Activated effector memory CD4-positive, alpha-beta T cell treated with anti-CD3 and anti-CD28 coated beads, Interleukin-2, amount 50 U/mL, for 16 hours (primary cell): ENCODE results near the gene RAB40B.
"Not testable (repeated sequence)": the region's sequence is repeated elsewhere in the genome, so short reads cannot be mapped to it uniquely, and the experiment has no call there.

Experiments
- DNase-seq: peaks from one replicate; pipeline ENCODE4 v3.0.0-alpha.2; 2020

Gene RAB40B

GRCh38 chr17:82698065-82698973 is at the start of gene RAB40B:
Gene RAB40B, minus strand, starts transcription at chr17:82698698. Its CDS starts 102 bp downstream, at chr17:82698596.
- peak; percentile 99 for DNase-seq

- DNase-seq, result no peak
Observed at GRCh38 chr17:82745524-82745923, 47.0 kb upstream of the RAB40B start.

- not testable (repeated sequence) for DNase-seq
Observed at GRCh38 chr17:82744736-82745135, 46.2 kb upstream of the RAB40B start.

- no peak for DNase-seq
Observed at GRCh38 chr17:82743344-82744219, 45.1 kb upstream of the RAB40B start.

- no peak for DNase-seq
Observed at GRCh38 chr17:82740906-82741759, 42.6 kb upstream of the RAB40B start.

- DNase-seq, result no peak
Observed at GRCh38 chr17:82737967-82738877, 39.7 kb upstream of the RAB40B start.

GRCh38 chr17:82736511-82737185 is 38.1 kb upstream of the RAB40B start:
- no peak for DNase-seq

- DNase-seq, result peak; percentile 75
Observed at GRCh38 chr17:82734987-82735866, 36.7 kb upstream of the RAB40B start, which contains the start of gene FN3K. Gene FN3K, plus strand, starts transcription at chr17:82735615. Its CDS starts 22 bp downstream, at chr17:82735637.

GRCh38 chr17:82732118-82732743 is 33.7 kb upstream of the RAB40B start:
- DNase-seq, result no peak

- no peak for DNase-seq
Observed at GRCh38 chr17:82729479-82730260, 31.2 kb upstream of the RAB40B start.

- DNase-seq, result no peak
Observed at GRCh38 chr17:82726427-82726826, 27.9 kb upstream of the RAB40B start.

- no peak for DNase-seq
Observed at GRCh38 chr17:82723169-82723807, 24.8 kb upstream of the RAB40B start.

GRCh38 chr17:82722341-82723013 is 24.0 kb upstream of the RAB40B start:
- no peak for DNase-seq

- no peak for DNase-seq
Observed at GRCh38 chr17:82720204-82720603, 21.7 kb upstream of the RAB40B start.

- DNase-seq, result no peak
Observed at GRCh38 chr17:82718986-82719685, 20.6 kb upstream of the RAB40B start.

GRCh38 chr17:82716203-82717010 is 17.9 kb upstream of the RAB40B start, which contains the start of gene FN3KRP:
Gene FN3KRP, plus strand, starts transcription at chr17:82716706. Its CDS starts 50 bp downstream, at chr17:82716756.
- peak; percentile 97 for DNase-seq
